OCI-LY7 (cell line): ENCODE results near the gene NDUFAB1. TPM values are rescaled to one million over a fixed set of nuclear protein-coding genes. Genes with fewer than 3 reads are reported as not detected.

Experiments used
- BruUV-seq: library from RNA; stranded (reverse); fragments of 400-500 nt; replicated peaks from 2 replicates; lab custom pipeline; 2021; lab: Mats Ljungman, UMichigan
- CTCF ChIA-PET: fragments of 300-600 bp; sonication (Branson Sonifier 250); formaldehyde crosslinking; loops from one replicate; lab custom pipeline; 2022; ENCODE audit warnings: antibody characterized with exemption; ENCODE audit not compliant: unreplicated experiment; lab: Charles Lee
- POLR2A ChIA-PET: fragments of 300-600 bp; sonication (Branson Sonifier 250); formaldehyde crosslinking; loops from one replicate; lab custom pipeline; 2022; ENCODE audit warnings: antibody characterized with exemption; lab: Charles Lee
- DNase-seq: peaks from one replicate; pipeline ENCODE4 v3.0.0-alpha.2; 2015; ENCODE audit warnings: low spot score
- H2AFZ ChIP-seq: fragments of 200-600 bp; sonication (generic), shearing (Covaris generic); 2 replicates; pipeline ENCODE4 v1.6.1; 2014; ENCODE audit warnings: mild to moderate bottlenecking, antibody characterized with exemption, low read length, moderate library complexity
- H3K27ac ChIP-seq: fragments of 200-600 bp; sonication (generic); 2 replicates; pipeline ENCODE4 v1.5.1; 2014; ENCODE audit warnings: mixed run types, low read depth, mild to moderate bottlenecking, moderate library complexity, low read length, inconsistent platforms; ENCODE audit not compliant: poor library complexity, severe bottlenecking
- H3K36me3 ChIP-seq: fragments of 200-600 bp; sonication (generic); 2 replicates; pipeline ENCODE4 v1.6.1; 2014; ENCODE audit warnings: mild to moderate bottlenecking, antibody characterized with exemption, low read length, moderate library complexity, mixed read lengths; ENCODE audit not compliant: insufficient read depth
- H3K4me1 ChIP-seq: fragments of 200-600 bp; sonication (generic); 2 replicates; pipeline ENCODE4 v1.5.1; 2014; ENCODE audit warnings: mild to moderate bottlenecking, low read length; ENCODE audit not compliant: insufficient read depth, poor library complexity, severe bottlenecking
- H3K4me2 ChIP-seq: fragments of 200-600 bp; sonication (generic); 2 replicates; pipeline ENCODE4 v1.6.1; 2014; ENCODE audit warnings: mild to moderate bottlenecking, low read length
- H3K4me3 ChIP-seq: fragments of 200-600 bp; sonication (generic); 2 replicates; pipeline ENCODE4 v1.5.1; 2014; ENCODE audit warnings: mild to moderate bottlenecking, low read depth, low read length; ENCODE audit not compliant: poor library complexity, severe bottlenecking
- H3K79me2 ChIP-seq: fragments of 200-600 bp; sonication (generic); 2 replicates; pipeline ENCODE4 v1.6.1; 2016; ENCODE audit warnings: low read depth, mild to moderate bottlenecking, low read length, moderate library complexity, mixed read lengths; ENCODE audit not compliant: insufficient read depth
- H3K9me2 ChIP-seq: fragments of 200-600 bp; sonication (generic); 2 replicates; pipeline ENCODE4 v1.6.1; 2016; ENCODE audit warnings: mild to moderate bottlenecking, low read length, mixed read lengths; ENCODE audit not compliant: insufficient read depth
- H3K9me3 ChIP-seq: fragments of 200-600 bp; sonication (generic); 2 replicates; pipeline ENCODE4 v1.6.1; 2014; ENCODE audit warnings: mild to moderate bottlenecking, mixed run types, low read length, mixed read lengths
- H4K20me1 ChIP-seq: fragments of 200-600 bp; sonication (generic); 2 replicates; pipeline ENCODE4 v1.6.1; 2014; ENCODE audit warnings: mild to moderate bottlenecking, antibody characterized with exemption, low read length, moderate library complexity, mixed read lengths; ENCODE audit not compliant: insufficient read depth
- CTCF ChIP-seq: fragments of 200-600 bp; sonication (generic); conservative IDR thresholded peaks from 2 replicates; pipeline ENCODE4 v1.5.1; 2014; ENCODE audit warnings: mild to moderate bottlenecking, antibody characterized with exemption, low read length, moderate library complexity, mixed read lengths
- EZH2phosphoT487 ChIP-seq: fragments of 200-600 bp; sonication (generic); IDR thresholded peaks from 2 replicates; pipeline ENCODE4 v1.6.1; 2018; ENCODE audit warnings: low read depth, borderline replicate concordance, mild to moderate bottlenecking, mixed run types, antibody characterized with exemption, low read length, moderate library complexity, mixed read lengths
- intact Hi-C: fragments of 100-400 bp; cut with micrococcal nuclease; formaldehyde crosslinking; loops from one replicate; pipeline ENCODE4 v1.10.0; 2022; ENCODE audit not compliant: unreplicated experiment
- total RNA-seq, 2 experiments: library from RNA; depleted of rRNA in 1 of 2; stranded (reverse); fragments of >200 nt in 1 of 2; shearing (Covaris generic) in 1 of 2; gene quantifications; 2 replicates each; pipeline ENCODE4 v1.2.3, GENCODE V29; 2014 to 2022

NDUFAB1 gene
- total RNA-seq, 2 experiments from 2014 or later = 149 to 159 TPM

- peak overlapping the region; percentile 96 for H3K4me3 ChIP-seq
- ChIA-PET POLR2A (no interaction called here), CTCF (no interaction called here)
- BruUV-seq = TSS peak; percentile 67
- DNase-seq = no peak
- peak overlapping the region; percentile 45 for H3K27ac ChIP-seq
- intact Hi-C loops = loop anchor here (5.0 kb wide), 1 partner anchor 143 kb away; the partner anchor contains the start of gene COG7
- peaks cover 21% of the 10 kb centered on the region for H3K4me1 ChIP-seq
- TF ChIP-seq CTCF (no peak), EZH2phosphoT487 (no peak)
- H3K9me2 ChIP-seq = no peaks in the 10 kb centered on the region
- peaks cover 7% of the 10 kb centered on the region; the same call in 1 of the 2 replicates for H4K20me1 ChIP-seq
- H3K9me3 ChIP-seq = no peaks in the 10 kb centered on the region
- H3K79me2 ChIP-seq = peaks cover 59% of the 10 kb centered on the region
- H3K36me3 ChIP-seq = peaks cover 47% of the 10 kb centered on the region
- H3K4me2 ChIP-seq = peak overlapping the region; percentile 96
- peak overlapping the region; percentile 63; the same call in 1 of the 2 replicates for H2AFZ ChIP-seq
Measured at GRCh38 chr16:23595246-23595950, 718 bp downstream of the NDUFAB1 start.

DNA sequence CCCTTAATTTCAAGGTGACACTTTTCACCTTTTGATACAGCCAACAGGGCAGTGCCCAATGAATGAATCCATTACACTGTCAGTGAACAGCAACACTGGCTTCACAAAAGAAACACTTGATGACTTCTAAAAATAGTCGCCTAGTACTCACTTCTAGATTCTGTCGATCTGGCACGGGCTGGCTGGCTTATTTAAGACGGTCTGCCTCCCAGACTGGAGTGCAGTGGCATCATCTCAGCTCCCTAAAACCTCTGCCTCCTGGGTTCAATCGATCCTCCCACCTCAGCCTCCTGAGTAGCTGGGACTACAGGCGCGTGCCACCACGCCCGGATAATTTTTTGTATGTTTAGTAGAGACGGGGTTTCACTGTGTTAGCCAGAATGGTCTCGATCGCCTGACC, 1.9 kb downstream of the NDUFAB1 start:
- Histone ChIP-seq H3K79me2 (peaks cover 68% of the 10 kb centered on the region), H3K9me2 (no peaks in the 10 kb centered on the region), H3K36me3 (peaks cover 59% of the 10 kb centered on the region), H4K20me1 (peaks cover 7% of the 10 kb centered on the region; the same call in 1 of the 2 replicates), H3K4me3 (no peak overlapping the region), H3K4me2 (no peak overlapping the region), H3K9me3 (no peaks in the 10 kb centered on the region), H3K27ac (no peak overlapping the region), H2AFZ (no peak overlapping the region), H3K4me1 (peaks cover 21% of the 10 kb centered on the region)
- intact Hi-C loops = no loop called here
- DNase-seq = no peak
- POLR2A ChIA-PET = no interaction called here
- BruUV-seq = no TSS peak
- TF ChIP-seq CTCF (no peak), EZH2phosphoT487 (no peak)
- CTCF ChIA-PET = no interaction called here

DNA sequence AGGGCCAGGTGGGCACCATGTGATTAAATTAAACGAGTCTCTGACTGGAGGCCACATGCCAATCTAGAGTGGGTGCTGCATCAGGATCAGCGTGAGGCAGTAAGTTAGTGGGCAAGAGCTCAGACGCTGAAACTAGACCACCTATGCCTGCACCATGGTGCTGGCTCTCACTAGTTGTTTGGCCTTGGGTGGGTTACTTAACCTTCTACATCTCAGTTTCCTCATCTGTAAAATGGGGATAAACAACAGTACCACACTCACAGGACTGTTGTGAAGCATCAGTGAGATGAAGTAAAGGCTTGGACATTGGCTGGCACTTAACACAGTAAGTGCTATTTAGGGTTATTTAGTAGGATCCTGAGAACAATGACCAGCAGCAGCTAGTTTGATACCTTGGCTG, 5.9 kb downstream of the NDUFAB1 start:
- no peaks in the 10 kb centered on the region for H3K9me2 ChIP-seq
- TF ChIP-seq CTCF = no peak
- no peak for TF ChIP-seq EZH2phosphoT487
- BruUV-seq = no TSS peak
- no peak overlapping the region for H3K4me2 ChIP-seq
- no peaks in the 10 kb centered on the region for H3K9me3 ChIP-seq
- no peak overlapping the region for H3K27ac ChIP-seq
- H3K79me2 ChIP-seq = peaks cover 67% of the 10 kb centered on the region
- no peak overlapping the region for H2AFZ ChIP-seq
- intact Hi-C loops = no loop called here
- no peak for DNase-seq
- ChIA-PET POLR2A (no interaction called here), CTCF (no interaction called here)
- H3K4me3 ChIP-seq = no peak overlapping the region
- peaks cover 7% of the 10 kb centered on the region for H3K4me1 ChIP-seq
- H3K36me3 ChIP-seq = peaks cover 92% of the 10 kb centered on the region
- H4K20me1 ChIP-seq = peaks cover 4% of the 10 kb centered on the region
